ACC112 (cell line): ENCODE results near the gene ZBTB40.

ENCODE experiments used
- H2AFZ ChIP-seq: fragments of 200-600 bp; sonication (generic); one replicate; pipeline ENCODE4 v1.6.0; 2017; ENCODE audit warnings: antibody characterized with exemption, low read length; ENCODE audit not compliant: unreplicated experiment
- H3K27ac ChIP-seq: fragments of 200-600 bp; sonication (generic); 2 replicates; pipeline ENCODE4 v1.5.1; 2014; ENCODE audit warnings: low read depth, mild to moderate bottlenecking, antibody characterized with exemption, low read length, moderate library complexity
- H3K27me3 ChIP-seq: fragments of 200-600 bp; sonication (generic); 2 replicates; pipeline ENCODE4 v1.6.1; 2014; ENCODE audit warnings: mild to moderate bottlenecking, antibody characterized with exemption, low read length, moderate library complexity, mixed read lengths; ENCODE audit not compliant: insufficient read depth
- H3K36me3 ChIP-seq: fragments of 200-600 bp; sonication (generic); 2 replicates; pipeline ENCODE4 v1.6.1; 2016; ENCODE audit warnings: mild to moderate bottlenecking, antibody characterized with exemption, low read length, moderate library complexity, mixed read lengths; ENCODE audit not compliant: insufficient read depth
- H3K4me1 ChIP-seq: fragments of 200-600 bp; sonication (generic); one replicate; pipeline ENCODE4 v1.6.1; 2016; ENCODE audit warnings: low read length, mixed read lengths; ENCODE audit not compliant: insufficient read depth, unreplicated experiment, control insufficient read depth
- H3K4me3 ChIP-seq: fragments of 200-600 bp; sonication (generic); 2 replicates; pipeline ENCODE4 v1.5.1; 2014; ENCODE audit warnings: mild to moderate bottlenecking, low read depth, low read length
- H3K79me2 ChIP-seq: fragments of 200-600 bp; sonication (generic); one replicate; pipeline ENCODE4 v1.6.0; 2016; ENCODE audit warnings: low read length; ENCODE audit not compliant: control insufficient read depth, unreplicated experiment, insufficient read depth

ZBTB40 gene

DNA sequence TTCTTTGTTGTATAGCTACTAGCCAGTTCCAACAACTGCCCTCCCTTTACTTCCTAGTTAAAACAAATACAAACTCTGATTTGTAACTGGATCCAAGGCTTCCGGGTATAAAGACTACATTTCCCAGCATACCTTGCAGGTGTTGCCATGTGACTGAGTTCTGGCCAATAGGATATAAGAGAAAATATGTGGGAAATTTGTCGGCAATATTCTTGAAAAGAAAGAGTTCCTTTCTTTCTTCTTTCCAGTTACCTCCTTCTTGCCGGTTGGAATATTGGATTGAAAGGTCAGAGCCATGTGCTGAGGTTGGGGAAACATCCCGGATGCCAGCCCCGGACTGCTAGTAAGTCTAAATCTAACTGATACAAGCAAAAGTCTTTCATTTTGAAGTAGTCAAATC is 23.0 kb upstream of the ZBTB40 start:
- Histone ChIP-seq H3K36me3 (no peaks in the 10 kb centered on the region), H3K27me3 (peaks cover 3% of the 10 kb centered on the region; the same call in 1 of the 2 replicates), H3K79me2 (no peaks in the 10 kb centered on the region), H3K27ac (peak overlapping the region; percentile 9; the same call in 1 of the 2 replicates), H2AFZ (peak overlapping the region; percentile 57), H3K4me1 (no peaks in the 10 kb centered on the region), H3K4me3 (peak overlapping the region; percentile 81)

DNA sequence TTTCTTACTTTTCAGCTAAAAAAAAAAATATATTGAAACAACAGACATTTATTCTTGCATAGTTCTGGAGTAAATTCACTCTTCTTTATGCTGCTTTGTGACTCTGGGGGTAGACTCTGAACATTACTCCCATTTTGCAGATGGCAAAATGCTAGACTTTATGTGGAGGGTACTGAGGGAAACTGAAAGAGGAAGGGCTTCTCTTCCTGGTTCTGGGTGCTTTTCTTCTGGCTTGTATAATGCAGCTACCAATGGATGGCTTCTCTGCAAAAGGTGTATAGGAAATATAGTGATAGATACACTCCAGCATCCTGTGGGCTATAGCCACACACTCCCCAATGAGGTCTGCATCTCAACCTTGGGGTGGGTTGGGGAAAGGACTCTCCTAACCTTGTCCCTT is 19.7 kb upstream of the ZBTB40 start:
- H2AFZ ChIP-seq: no peak overlapping the region

DNA sequence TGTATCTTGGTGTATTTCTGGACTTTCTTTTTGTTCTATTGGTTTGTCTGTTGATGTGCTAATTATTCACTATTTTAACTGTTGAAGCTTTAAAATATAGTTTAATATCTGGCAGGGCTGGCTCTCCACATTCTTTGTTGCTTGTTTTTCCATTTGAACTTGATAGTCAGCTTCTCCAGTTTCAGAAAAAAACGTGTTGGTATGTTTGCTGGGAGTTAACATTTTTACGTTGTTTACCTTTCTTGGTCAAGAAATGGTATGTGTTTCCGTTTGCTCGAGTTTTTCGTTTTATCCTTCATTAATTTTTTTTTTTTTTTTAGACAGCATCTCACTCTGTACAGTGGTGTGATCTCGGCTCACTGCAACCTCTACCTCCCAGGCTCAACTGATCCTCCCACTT is 16.9 kb upstream of the ZBTB40 start:
- H3K36me3 ChIP-seq: no peaks in the 10 kb centered on the region
- no peaks in the 10 kb centered on the region for H3K79me2 ChIP-seq
- no peak overlapping the region for H3K27ac ChIP-seq
- H3K27me3 ChIP-seq: 0 out of 2 replicates have a peak, but pooled peaks cover 6% of the 10 kb centered on the region
- no peak overlapping the region for H2AFZ ChIP-seq
- no peak overlapping the region for H3K4me3 ChIP-seq
- no peaks in the 10 kb centered on the region for H3K4me1 ChIP-seq

More for the DNA sequence above, 19.7 kb upstream of the ZBTB40 start:
- Histone ChIP-seq H3K27me3 (0 out of 2 replicates have a peak, but pooled peaks cover 6% of the 10 kb centered on the region), H3K4me1 (no peaks in the 10 kb centered on the region), H3K36me3 (no peaks in the 10 kb centered on the region), H3K4me3 (no peak overlapping the region), H3K27ac (no peak overlapping the region), H3K79me2 (no peaks in the 10 kb centered on the region)

DNA sequence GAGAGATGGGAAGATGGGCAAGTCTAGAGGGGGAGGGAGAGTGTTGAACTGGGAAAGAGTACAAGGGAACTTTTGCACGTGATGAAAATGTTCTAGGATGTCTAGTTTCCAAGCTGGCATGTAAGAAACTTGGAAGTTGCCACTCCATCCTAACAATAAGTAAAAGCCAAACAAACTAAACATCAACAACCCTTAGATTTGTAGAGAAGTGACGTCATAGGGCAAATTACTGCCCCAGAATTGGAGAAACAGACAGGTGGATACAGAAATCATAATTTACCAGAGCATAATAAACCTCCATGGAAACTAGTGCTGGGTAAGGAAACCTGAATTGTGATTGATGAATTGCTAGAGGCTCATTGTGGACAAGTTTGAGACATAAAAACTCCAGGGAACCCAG is 14.7 kb upstream of the ZBTB40 start:
- no peaks in the 10 kb centered on the region for H3K36me3 ChIP-seq
- H3K4me1 ChIP-seq: no peaks in the 10 kb centered on the region
- no peak overlapping the region for H3K27ac ChIP-seq
- no peak overlapping the region for H2AFZ ChIP-seq
- no peaks in the 10 kb centered on the region for H3K79me2 ChIP-seq
- 0 out of 2 replicates have a peak, but pooled peaks cover 6% of the 10 kb centered on the region for H3K27me3 ChIP-seq
- H3K4me3 ChIP-seq: no peak overlapping the region

DNA sequence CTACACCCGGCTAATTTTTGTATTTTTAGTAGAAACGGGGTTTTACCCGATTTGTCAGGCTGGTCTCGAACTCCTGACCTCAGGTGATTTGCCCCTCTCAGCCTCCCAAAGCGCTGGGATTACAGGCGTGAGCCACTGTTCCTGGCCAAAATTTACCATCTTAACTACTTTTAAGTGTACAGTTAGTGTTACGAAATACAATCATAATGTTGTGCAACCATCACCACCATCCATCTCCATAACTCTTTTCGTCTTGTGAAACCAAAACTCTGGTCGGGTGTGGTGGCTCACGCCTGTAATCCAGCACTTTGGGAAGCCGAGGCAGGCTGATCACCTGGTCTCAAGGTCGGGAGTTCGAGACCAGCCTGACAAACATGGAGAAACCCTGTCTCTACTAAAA is 14.1 kb upstream of the ZBTB40 start:
- Histone ChIP-seq H3K27me3 (0 out of 2 replicates have a peak, but pooled peaks cover 6% of the 10 kb centered on the region), H3K4me3 (no peak overlapping the region), H2AFZ (no peak overlapping the region), H3K36me3 (no peaks in the 10 kb centered on the region), H3K79me2 (no peaks in the 10 kb centered on the region), H3K4me1 (no peaks in the 10 kb centered on the region), H3K27ac (no peak overlapping the region)

DNA sequence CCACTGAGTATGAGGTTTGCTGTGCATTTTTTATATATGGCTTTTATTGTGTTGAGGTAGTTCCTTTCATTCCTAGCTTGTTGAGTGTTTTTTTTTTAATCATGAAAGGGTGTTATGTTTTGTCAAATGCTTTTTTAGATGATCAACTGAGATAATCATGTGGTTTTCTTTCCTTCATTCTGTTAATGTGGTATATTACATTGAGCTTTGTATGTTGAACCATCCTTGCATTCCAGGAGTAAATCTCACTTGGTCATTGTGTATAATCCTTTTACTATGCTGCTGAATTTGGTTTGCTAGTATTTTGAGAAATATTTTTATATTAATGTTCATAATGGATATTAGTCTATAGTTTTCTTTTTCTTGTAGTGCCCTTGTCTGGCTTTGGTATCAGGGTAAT is 11.1 kb upstream of the ZBTB40 start:
- H3K4me3 ChIP-seq: no peak overlapping the region
- H3K36me3 ChIP-seq: no peaks in the 10 kb centered on the region
- H3K27me3 ChIP-seq: no peaks in the 10 kb centered on the region
- no peak overlapping the region for H2AFZ ChIP-seq
- no peaks in the 10 kb centered on the region for H3K4me1 ChIP-seq
- no peak overlapping the region for H3K27ac ChIP-seq
- no peaks in the 10 kb centered on the region for H3K79me2 ChIP-seq

DNA sequence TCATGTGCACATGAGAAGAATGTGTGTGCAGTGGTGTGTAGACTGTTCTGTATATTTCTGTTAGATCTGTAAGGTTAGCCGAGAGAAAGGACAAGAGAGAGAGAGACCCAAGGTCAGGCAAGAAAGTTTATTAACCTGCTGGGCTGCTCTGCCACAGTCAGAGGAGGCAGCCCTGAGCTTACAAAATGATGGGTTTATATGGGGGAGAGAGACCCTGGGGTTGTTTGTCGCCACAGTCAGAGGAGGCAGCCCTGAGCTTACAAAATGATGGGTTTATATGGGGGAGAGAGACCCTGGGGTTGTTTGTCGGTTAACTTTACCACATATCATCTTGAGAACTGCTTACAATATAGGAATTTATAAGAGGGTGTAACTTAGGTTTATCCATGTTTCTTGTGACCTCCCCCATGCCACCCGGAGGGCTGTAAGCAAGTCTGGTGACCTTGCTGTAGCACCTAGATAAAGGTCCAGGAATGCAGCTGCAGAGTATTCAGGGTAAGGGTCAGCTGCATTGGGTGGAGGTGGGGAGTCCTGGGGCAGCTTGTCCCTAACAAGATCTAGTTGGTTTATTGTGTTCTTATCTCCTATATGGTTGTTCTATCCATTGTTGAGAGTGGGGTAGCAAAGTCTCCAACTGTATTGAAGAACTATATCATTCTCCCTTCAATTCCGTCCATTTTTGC is 9.3 kb upstream of the ZBTB40 start:
- H3K4me1 ChIP-seq: peaks cover 3% of the 10 kb centered on the region
- H3K27ac ChIP-seq: no peak overlapping the region
- H3K4me3 ChIP-seq: no peak overlapping the region
- no peaks in the 10 kb centered on the region for H3K79me2 ChIP-seq
- no peaks in the 10 kb centered on the region for H3K36me3 ChIP-seq
- no peak overlapping the region for H2AFZ ChIP-seq
- no peaks in the 10 kb centered on the region for H3K27me3 ChIP-seq

DNA sequence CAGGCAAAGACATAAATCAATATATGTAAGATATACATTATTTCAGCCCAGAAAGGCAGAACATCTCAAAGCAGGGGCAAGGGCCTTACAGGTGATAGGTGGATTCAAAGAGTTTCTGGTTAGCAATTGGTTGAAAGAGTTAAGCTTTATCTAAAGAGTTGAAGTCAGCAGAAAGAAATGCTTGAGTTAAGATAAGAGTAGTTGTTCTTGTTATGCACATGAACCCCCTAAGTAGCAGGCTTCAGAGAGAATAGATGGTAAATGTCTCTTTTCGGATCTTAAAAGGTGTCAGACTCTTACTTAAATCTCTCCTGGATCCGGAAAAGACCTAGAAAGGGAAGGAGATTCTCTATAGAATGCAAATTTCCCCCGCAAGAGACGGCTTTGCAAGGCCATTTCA is 8.3 kb upstream of the ZBTB40 start:
- Histone ChIP-seq H3K79me2 (no peaks in the 10 kb centered on the region), H3K4me3 (no peak overlapping the region), H3K4me1 (peaks cover 12% of the 10 kb centered on the region), H2AFZ (no peak overlapping the region), H3K27ac (no peak overlapping the region), H3K36me3 (no peaks in the 10 kb centered on the region), H3K27me3 (no peaks in the 10 kb centered on the region)

DNA sequence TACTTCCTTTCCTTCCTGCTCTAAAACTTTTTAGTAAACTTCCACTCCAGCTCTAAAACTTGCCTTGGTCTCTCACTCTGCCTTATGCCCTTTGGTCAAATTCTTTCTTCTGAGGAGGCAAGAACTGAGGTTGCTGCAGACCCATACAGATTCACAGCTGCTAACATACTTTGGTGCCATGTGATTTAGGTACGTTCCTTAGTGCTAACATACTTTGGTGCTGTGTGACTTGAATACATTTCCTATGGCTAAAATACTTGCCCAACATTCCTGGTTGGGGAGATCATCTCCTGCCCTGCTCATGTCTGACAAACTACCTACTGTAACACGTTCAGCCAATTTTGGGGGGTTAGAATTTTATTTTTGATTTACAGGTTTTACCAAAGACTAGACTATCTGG is 6.8 kb upstream of the ZBTB40 start:
- no peaks in the 10 kb centered on the region for H3K36me3 ChIP-seq
- no peak overlapping the region for H2AFZ ChIP-seq
- peaks cover 14% of the 10 kb centered on the region for H3K4me1 ChIP-seq
- H3K27me3 ChIP-seq: no peaks in the 10 kb centered on the region
- H3K27ac ChIP-seq: no peak overlapping the region
- no peak overlapping the region for H3K4me3 ChIP-seq
- H3K79me2 ChIP-seq: no peaks in the 10 kb centered on the region

DNA sequence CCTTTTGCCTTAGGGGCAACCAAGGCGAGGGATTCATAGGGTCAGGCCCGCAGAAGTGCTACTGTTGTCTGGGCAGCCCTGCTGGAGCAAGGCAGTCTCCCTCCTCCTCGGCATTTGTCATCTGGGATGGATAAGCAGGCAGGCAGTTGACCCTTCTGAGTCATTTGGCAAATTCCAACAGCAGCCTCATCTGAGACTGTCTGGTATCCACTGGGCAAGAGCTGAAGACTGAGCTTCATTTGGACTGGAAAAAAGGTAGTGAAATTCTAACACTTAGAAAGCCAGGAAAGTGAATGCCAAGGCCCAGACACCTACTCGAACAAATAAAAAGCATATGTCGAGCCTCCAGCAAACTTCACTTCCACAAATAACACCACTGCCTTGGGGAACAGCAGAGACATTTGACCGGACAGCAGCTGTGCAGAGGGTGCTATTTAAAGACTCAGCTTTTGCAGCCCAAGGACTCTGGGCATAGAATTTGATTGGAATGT is 4.0 kb upstream of the ZBTB40 start:
- H3K4me3 ChIP-seq: 0 out of 2 replicates have a peak overlapping the region, but pooled peaks have one; percentile 10
- H3K27ac ChIP-seq: peak overlapping the region; percentile 7; the same call in 1 of the 2 replicates
- peaks cover 3% of the 10 kb centered on the region for H3K79me2 ChIP-seq
- H2AFZ ChIP-seq: peak overlapping the region; percentile 83
- H3K27me3 ChIP-seq: no peaks in the 10 kb centered on the region
- peaks cover 15% of the 10 kb centered on the region for H3K4me1 ChIP-seq
- no peaks in the 10 kb centered on the region for H3K36me3 ChIP-seq

DNA sequence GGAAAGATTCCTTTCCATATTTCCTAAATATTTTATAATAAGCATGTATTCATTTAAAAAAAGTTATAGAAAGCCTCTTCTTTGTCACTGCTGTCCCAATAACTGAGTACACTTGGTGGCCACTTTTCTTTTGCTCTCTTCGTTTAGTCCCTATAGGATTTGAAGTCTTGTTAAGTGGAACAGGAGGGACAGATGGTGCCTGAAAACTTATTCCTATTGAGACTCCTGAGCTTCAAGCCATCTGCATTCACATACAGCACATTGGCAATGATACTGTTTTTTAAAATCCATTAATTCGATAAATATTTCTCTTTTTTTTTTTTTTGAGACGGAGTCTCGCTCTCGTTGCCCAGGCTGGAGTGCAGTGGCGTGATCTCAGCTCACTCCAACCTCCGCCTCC is 2.0 kb upstream of the ZBTB40 start:
- Histone ChIP-seq H3K27me3 (no peaks in the 10 kb centered on the region), H3K4me3 (no peak overlapping the region), H3K36me3 (no peaks in the 10 kb centered on the region), H3K4me1 (peaks cover 24% of the 10 kb centered on the region), H3K27ac (no peak overlapping the region), H2AFZ (no peak overlapping the region), H3K79me2 (peaks cover 18% of the 10 kb centered on the region)
